Neutrophil (primary cell): Measurements from ENCODE around the gene METTL15.

ENCODE experiments used
- H3K27ac ChIP-seq: fragments of 200-600 bp; sonication (generic); 2 replicates; pipeline ENCODE4 v1.5.1; 2016; ENCODE audit warnings: mild to moderate bottlenecking, moderate library complexity
- H3K27me3 ChIP-seq: fragments of 200-600 bp; sonication (generic); 2 replicates; pipeline ENCODE4 v1.6.0; 2016; ENCODE audit warnings: mild to moderate bottlenecking
- H3K36me3 ChIP-seq: fragments of 200-600 bp; sonication (generic); 2 replicates; pipeline ENCODE4 v1.5.1; 2017
- H3K4me1 ChIP-seq, 2 experiments: fragments of 200-600 bp in 1 of 2; sonication (generic) in 1 of 2; 1 replicate in 1 of 2; 2 replicates in 1 of 2; pipeline versions ENCODE4 v1.5.1 to v1.6.1; 2013 to 2016; ENCODE audit warnings: low read depth in 1 of 2, low read length in 1 of 2, mild to moderate bottlenecking in 1 of 2, moderate library complexity in 1 of 2; ENCODE audit not compliant: control insufficient read depth in 1 of 2, insufficient read depth in 1 of 2
- H3K4me3 ChIP-seq, 2 experiments: fragments of 200-600 bp in 1 of 2; sonication (generic) in 1 of 2; 1 replicate in 1 of 2; 2 replicates in 1 of 2; pipeline ENCODE4 v1.5.1; 2013 to 2016; ENCODE audit warnings: low read depth in 1 of 2, low read length in 1 of 2, mild to moderate bottlenecking in 1 of 2, moderate library complexity in 1 of 2
- H3K9me3 ChIP-seq: fragments of 200-600 bp; sonication (generic); 2 replicates; pipeline ENCODE4 v1.5.1; 2016
- CTCF ChIP-seq: fragments of 200-600 bp; sonication (generic); IDR thresholded peaks from 2 replicates; pipeline ENCODE4 v1.5.1; 2016; ENCODE audit warnings: antibody characterized with exemption

Gene METTL15

DNA sequence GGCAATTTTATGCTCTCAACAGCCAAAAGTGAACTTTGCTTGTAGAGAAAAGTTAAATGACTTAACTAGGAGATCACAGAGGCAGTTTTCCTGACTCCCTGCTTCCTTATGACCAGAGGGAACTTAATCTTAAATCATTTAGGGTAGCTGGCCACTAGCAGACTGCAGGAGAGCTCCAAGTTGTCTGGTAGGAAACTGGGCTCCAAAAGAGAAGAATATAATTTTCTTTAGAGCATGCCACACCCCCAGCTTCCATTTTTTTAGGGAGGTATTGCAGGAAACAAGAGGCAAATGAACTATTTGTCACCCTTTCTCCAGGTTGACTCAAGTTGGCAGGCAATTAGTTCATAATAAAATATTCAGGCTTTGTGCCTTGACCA, 2.6 kb downstream of the METTL15 start:
- peaks cover 37 to 40% of the 10 kb centered on the region in 2 experiments for H3K4me1 ChIP-seq

GRCh38 chr11:28114116-28114515, 5.9 kb downstream of the METTL15 start:
- H3K27ac ChIP-seq, result no peak overlapping the region
- TF ChIP-seq CTCF, result no peak
- no peaks in the 10 kb centered on the region for H3K27me3 ChIP-seq
- H3K4me1 ChIP-seq, result peaks cover 15 to 16% of the 10 kb centered on the region in 2 experiments
- no peak overlapping the region for H3K4me3 ChIP-seq
- H3K9me3 ChIP-seq, result no peaks in the 10 kb centered on the region
- H3K36me3 ChIP-seq, result no peaks in the 10 kb centered on the region

More for the DNA sequence above, 2.6 kb downstream of the METTL15 start:
- TF ChIP-seq CTCF, result no peak
- Histone ChIP-seq H3K27ac (peak overlapping the region; percentile 81), H3K4me3 (peak overlapping the region; percentile 68 to 74), H3K9me3 (no peaks in the 10 kb centered on the region), H3K27me3 (no peaks in the 10 kb centered on the region), H3K36me3 (no peaks in the 10 kb centered on the region)

GRCh38 chr11:28114731-28115130, 6.5 kb downstream of the METTL15 start:
- H3K4me3 ChIP-seq, result no peak overlapping the region
- H3K27ac ChIP-seq, result no peak overlapping the region
- no peaks in the 10 kb centered on the region for H3K9me3 ChIP-seq
- peaks cover 12 to 14% of the 10 kb centered on the region in 2 experiments for H3K4me1 ChIP-seq
- H3K36me3 ChIP-seq, result no peaks in the 10 kb centered on the region
- no peaks in the 10 kb centered on the region for H3K27me3 ChIP-seq
- no peak for TF ChIP-seq CTCF

GRCh38 chr11:28117712-28118111, 9.5 kb downstream of the METTL15 start:
- Histone ChIP-seq H3K4me1 (no peaks in the 10 kb centered on the region), H3K36me3 (no peaks in the 10 kb centered on the region), H3K27ac (no peak overlapping the region), H3K4me3 (no peak overlapping the region), H3K27me3 (no peaks in the 10 kb centered on the region), H3K9me3 (no peaks in the 10 kb centered on the region)
- TF ChIP-seq CTCF, result no peak

DNA sequence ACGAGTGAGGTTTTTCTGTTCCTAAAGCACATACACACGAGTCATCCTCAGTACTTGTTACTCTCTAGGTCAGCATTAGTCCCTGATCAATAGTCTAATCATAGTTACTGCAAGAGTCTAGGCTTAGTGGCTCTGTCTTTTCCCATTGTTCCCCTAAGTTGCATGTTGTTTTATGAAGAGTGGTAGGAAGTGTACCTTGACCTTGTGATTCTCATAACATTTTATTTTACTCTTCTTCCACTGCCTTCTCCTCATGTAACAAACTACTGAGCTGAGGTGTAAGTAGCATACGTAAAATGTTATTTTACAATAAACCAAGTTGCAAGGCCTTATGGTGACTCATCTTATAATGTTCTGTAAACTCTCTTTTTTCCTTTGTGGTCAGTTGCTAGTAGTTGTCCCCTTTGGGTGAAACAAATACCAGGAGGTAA, 15.0 kb downstream of the METTL15 start:
- no peak for TF ChIP-seq CTCF
- H3K27ac ChIP-seq, result no peak overlapping the region

GRCh38 chr11:28132548-28132947, 24.4 kb downstream of the METTL15 start:
- H3K27ac ChIP-seq, result no peak overlapping the region
- H3K9me3 ChIP-seq, result no peaks in the 10 kb centered on the region
- no peak for TF ChIP-seq CTCF
- H3K4me1 ChIP-seq, result no peaks in the 10 kb centered on the region
- no peaks in the 10 kb centered on the region for H3K36me3 ChIP-seq
- H3K27me3 ChIP-seq, result no peaks in the 10 kb centered on the region
- no peak overlapping the region for H3K4me3 ChIP-seq

More for the DNA sequence above, 15.0 kb downstream of the METTL15 start:
- Histone ChIP-seq H3K9me3 (no peaks in the 10 kb centered on the region), H3K27me3 (no peaks in the 10 kb centered on the region), H3K4me3 (no peak overlapping the region), H3K4me1 (no peaks in the 10 kb centered on the region), H3K36me3 (no peaks in the 10 kb centered on the region)
